ENCODE results near the gene FAM193B.
A peak's percentile ranks its signal among the peaks of the same experiment; 100 is the strongest.

FAM193B gene

GRCh38 chr5:177500685-177501522, 53.5 kb downstream of the FAM193B start:
- H3K4me1 ChIP-seq (ENCODE audit: control insufficient read depth, insufficient read depth, low read length), result peaks cover 24% of the 10 kb centered on the region
- H3K36me3 ChIP-seq (ENCODE audit: control insufficient read depth, insufficient read depth, low read length), result no peaks in the 10 kb centered on the region
- H3K4me3 ChIP-seq (ENCODE audit: low read length), result no peak overlapping the region
- peaks cover 15% of the 10 kb centered on the region for H3K27me3 ChIP-seq (ENCODE audit: control insufficient read depth, insufficient read depth, low read length)
- peak overlapping the region; percentile 15 for H3K9ac ChIP-seq (ENCODE audit: low read length)
- H3K9me3 ChIP-seq (ENCODE audit: control insufficient read depth, low read length), result no peaks in the 10 kb centered on the region

GRCh38 chr5:177499842-177500241, 54.5 kb downstream of the FAM193B start:
- Histone ChIP-seq H3K36me3 (ENCODE audit: control insufficient read depth, insufficient read depth, low read length) (no peaks in the 10 kb centered on the region), H3K9ac (ENCODE audit: low read length) (no peak overlapping the region), H3K9me3 (ENCODE audit: control insufficient read depth, low read length) (no peaks in the 10 kb centered on the region), H3K4me3 (ENCODE audit: low read length) (no peak overlapping the region), H3K27me3 (ENCODE audit: control insufficient read depth, insufficient read depth, low read length) (peaks cover 19% of the 10 kb centered on the region), H3K4me1 (ENCODE audit: control insufficient read depth, insufficient read depth, low read length) (peaks cover 33% of the 10 kb centered on the region)

DNA sequence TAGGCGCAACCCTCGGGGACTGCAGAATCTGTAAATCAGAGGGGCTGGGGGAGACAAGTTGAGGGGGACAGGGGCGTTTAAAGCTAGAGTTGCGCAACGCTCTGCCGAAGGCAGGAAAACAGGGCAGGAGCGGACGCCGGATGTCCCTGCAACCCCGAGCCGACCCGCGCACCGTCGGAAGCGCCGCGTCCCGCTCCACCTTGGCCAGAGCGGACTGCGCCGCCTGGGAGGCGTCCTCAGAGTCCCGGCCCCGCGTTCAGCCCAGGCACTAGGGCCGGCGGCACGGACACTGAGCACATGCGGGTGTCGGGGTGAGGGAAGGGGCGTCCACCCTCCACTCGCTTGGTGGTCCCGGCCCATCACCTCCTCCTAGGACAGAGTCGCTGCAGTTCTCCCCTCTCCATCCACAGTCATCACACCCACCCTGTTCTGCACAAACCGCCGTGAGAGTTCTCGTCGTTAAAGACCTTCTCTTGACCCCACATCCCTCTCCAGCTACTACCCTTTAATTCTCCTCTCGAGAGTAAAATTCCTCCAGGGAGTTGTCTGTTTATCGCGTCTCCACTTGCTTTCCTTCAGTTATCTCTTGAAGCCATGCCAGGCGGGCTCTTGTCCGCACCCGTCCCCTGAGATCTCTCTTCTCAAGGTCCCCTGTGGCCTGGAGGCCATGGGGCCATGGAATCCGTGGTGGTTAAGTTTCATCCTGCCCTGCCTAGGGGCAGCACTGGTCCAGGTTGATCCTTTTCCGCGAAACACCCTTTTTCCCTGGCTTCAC, 56.2 kb downstream of the FAM193B start:
- peak overlapping the region; percentile 62 for H3K9ac ChIP-seq (ENCODE audit: low read length)
- H3K9me3 ChIP-seq (ENCODE audit: control insufficient read depth, low read length), result no peaks in the 10 kb centered on the region
- peaks cover 19% of the 10 kb centered on the region for H3K27me3 ChIP-seq (ENCODE audit: control insufficient read depth, insufficient read depth, low read length)
- peaks cover 43% of the 10 kb centered on the region for H3K4me1 ChIP-seq (ENCODE audit: control insufficient read depth, insufficient read depth, low read length)
- peak overlapping the region; percentile 80 for H3K4me3 ChIP-seq (ENCODE audit: low read length)
- H3K36me3 ChIP-seq (ENCODE audit: control insufficient read depth, insufficient read depth, low read length), result no peaks in the 10 kb centered on the region

- Histone ChIP-seq H3K4me3 (ENCODE audit: low read length) (peak within 1 kb of the TSS; percentile 80), H3K4me1 (ENCODE audit: control insufficient read depth, insufficient read depth, low read length) (peaks cover 47% of the 10 kb centered on the region), H3K36me3 (ENCODE audit: control insufficient read depth, insufficient read depth, low read length) (no peaks in the 10 kb centered on the region), H3K9me3 (ENCODE audit: control insufficient read depth, low read length) (no peaks in the 10 kb centered on the region), H3K9ac (ENCODE audit: low read length) (peak within 1 kb of the TSS; percentile 74), H3K27me3 (ENCODE audit: control insufficient read depth, insufficient read depth, low read length) (peaks cover 19% of the 10 kb centered on the region)
Observed at GRCh38 chr5:177497292-177498012, 56.9 kb downstream of the FAM193B start, which contains the start of gene PDLIM7. Gene PDLIM7, minus strand, starts transcription at chr5:177497604. Its CDS starts 1,092 bp downstream, at chr5:177496512.

GRCh38 chr5:177496727-177497291, 57.6 kb downstream of the FAM193B start:
- peaks cover 19% of the 10 kb centered on the region for H3K27me3 ChIP-seq (ENCODE audit: control insufficient read depth, insufficient read depth, low read length)
- H3K4me3 ChIP-seq (ENCODE audit: low read length), result peak overlapping the region; percentile 80
- H3K9me3 ChIP-seq (ENCODE audit: control insufficient read depth, low read length), result no peaks in the 10 kb centered on the region
- H3K9ac ChIP-seq (ENCODE audit: low read length), result peak overlapping the region; percentile 74
- H3K4me1 ChIP-seq (ENCODE audit: control insufficient read depth, insufficient read depth, low read length), result peaks cover 47% of the 10 kb centered on the region
- H3K36me3 ChIP-seq (ENCODE audit: control insufficient read depth, insufficient read depth, low read length), result no peaks in the 10 kb centered on the region

- Histone ChIP-seq H3K9ac (ENCODE audit: low read length) (peak overlapping the region; percentile 74), H3K9me3 (ENCODE audit: control insufficient read depth, low read length) (no peaks in the 10 kb centered on the region), H3K4me1 (ENCODE audit: control insufficient read depth, insufficient read depth, low read length) (peaks cover 47% of the 10 kb centered on the region), H3K4me3 (ENCODE audit: low read length) (no peak overlapping the region), H3K27me3 (ENCODE audit: control insufficient read depth, insufficient read depth, low read length) (peaks cover 19% of the 10 kb centered on the region), H3K36me3 (ENCODE audit: control insufficient read depth, insufficient read depth, low read length) (no peaks in the 10 kb centered on the region)
Observed at GRCh38 chr5:177496070-177496726, 58.2 kb downstream of the FAM193B start.

GRCh38 chr5:177495243-177496060, 58.9 kb downstream of the FAM193B start:
- H3K9me3 ChIP-seq (ENCODE audit: control insufficient read depth, low read length), result no peaks in the 10 kb centered on the region
- peak overlapping the region; percentile 74 for H3K9ac ChIP-seq (ENCODE audit: low read length)
- peaks cover 41% of the 10 kb centered on the region for H3K4me1 ChIP-seq (ENCODE audit: control insufficient read depth, insufficient read depth, low read length)
- no peak overlapping the region for H3K4me3 ChIP-seq (ENCODE audit: low read length)
- H3K36me3 ChIP-seq (ENCODE audit: control insufficient read depth, insufficient read depth, low read length), result no peaks in the 10 kb centered on the region
- H3K27me3 ChIP-seq (ENCODE audit: control insufficient read depth, insufficient read depth, low read length), result peaks cover 19% of the 10 kb centered on the region

GRCh38 chr5:177494346-177495195, 59.8 kb downstream of the FAM193B start:
- Histone ChIP-seq H3K27me3 (ENCODE audit: control insufficient read depth, insufficient read depth, low read length) (peaks cover 19% of the 10 kb centered on the region), H3K9me3 (ENCODE audit: control insufficient read depth, low read length) (no peaks in the 10 kb centered on the region), H3K4me1 (ENCODE audit: control insufficient read depth, insufficient read depth, low read length) (peaks cover 42% of the 10 kb centered on the region), H3K9ac (ENCODE audit: low read length) (no peak overlapping the region), H3K4me3 (ENCODE audit: low read length) (no peak overlapping the region), H3K36me3 (ENCODE audit: control insufficient read depth, insufficient read depth, low read length) (no peaks in the 10 kb centered on the region)

DNA sequence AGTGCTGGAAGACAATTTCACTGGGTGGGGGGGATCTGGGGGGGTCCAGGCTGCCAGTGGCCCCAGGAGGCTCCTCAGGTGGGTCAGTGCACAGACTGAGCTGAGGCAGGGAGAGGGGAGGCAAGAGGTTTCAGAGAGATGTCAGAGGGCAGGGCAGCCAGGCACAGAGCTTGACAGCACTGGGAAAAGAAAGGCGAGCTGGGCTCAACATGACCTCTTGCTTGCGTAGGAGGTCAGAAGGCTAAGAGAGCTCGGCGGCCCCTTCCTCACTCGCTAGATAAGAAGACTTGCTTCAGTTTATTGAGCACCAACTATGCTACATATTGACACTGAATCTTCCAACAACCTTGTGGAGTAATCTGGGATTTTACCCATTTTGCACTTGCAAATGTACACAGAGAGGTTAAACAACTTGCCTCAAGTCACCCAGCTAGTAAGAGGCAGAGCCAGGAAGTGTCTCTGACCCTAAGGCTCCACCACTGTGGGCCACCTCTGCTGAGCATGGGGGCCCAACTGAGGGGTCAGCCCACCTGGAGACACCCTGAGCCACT, 60.5 kb downstream of the FAM193B start:
- no peak overlapping the region for H3K4me3 ChIP-seq (ENCODE audit: low read length)
- no peak overlapping the region for H3K9ac ChIP-seq (ENCODE audit: low read length)
- no peaks in the 10 kb centered on the region for H3K36me3 ChIP-seq (ENCODE audit: control insufficient read depth, insufficient read depth, low read length)
- peaks cover 19% of the 10 kb centered on the region for H3K27me3 ChIP-seq (ENCODE audit: control insufficient read depth, insufficient read depth, low read length)
- peaks cover 49% of the 10 kb centered on the region for H3K4me1 ChIP-seq (ENCODE audit: control insufficient read depth, insufficient read depth, low read length)
- no peaks in the 10 kb centered on the region for H3K9me3 ChIP-seq (ENCODE audit: control insufficient read depth, low read length)

DNA sequence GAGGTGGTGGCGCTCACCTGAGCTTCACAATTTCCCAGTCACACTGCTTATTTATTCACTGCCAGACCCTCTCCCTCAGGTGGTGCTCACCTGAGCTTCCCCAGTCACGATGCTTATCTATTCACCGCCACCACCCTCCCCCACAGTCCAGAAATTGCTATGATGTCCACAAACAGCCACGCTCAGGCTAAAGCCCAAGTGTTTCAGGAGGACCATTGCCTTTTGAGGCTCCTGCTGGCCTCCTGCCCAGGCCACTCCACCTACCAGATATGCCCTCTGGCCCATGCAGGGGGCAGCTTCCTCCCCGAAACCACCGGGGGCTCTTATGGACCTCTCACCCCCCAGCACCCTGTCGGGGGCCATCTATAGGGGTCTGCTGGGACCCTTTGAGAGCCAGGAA, 61.5 kb downstream of the FAM193B start:
- no peaks in the 10 kb centered on the region for H3K9me3 ChIP-seq (ENCODE audit: control insufficient read depth, low read length)
- H3K9ac ChIP-seq (ENCODE audit: low read length), result no peak overlapping the region
- no peak overlapping the region for H3K4me3 ChIP-seq (ENCODE audit: low read length)
- H3K4me1 ChIP-seq (ENCODE audit: control insufficient read depth, insufficient read depth, low read length), result peaks cover 41% of the 10 kb centered on the region
- H3K36me3 ChIP-seq (ENCODE audit: control insufficient read depth, insufficient read depth, low read length), result no peaks in the 10 kb centered on the region
- peaks cover 10% of the 10 kb centered on the region for H3K27me3 ChIP-seq (ENCODE audit: control insufficient read depth, insufficient read depth, low read length)
